HG03095 (cell line): ENCODE data around the gene ADAT2.
"Not testable (repeated sequence)": the region's sequence is repeated elsewhere in the genome, so short reads cannot be mapped to it uniquely, and the experiment has no call there.

Experiments
- ATAC-seq: cut with Tn5 transposase; IDR thresholded peaks from one replicate; pipeline ENCODE4 v1.9.1; 2021; ENCODE audit warnings: moderate library complexity; ENCODE audit not compliant: unreplicated experiment

The ADAT2 gene

DNA sequence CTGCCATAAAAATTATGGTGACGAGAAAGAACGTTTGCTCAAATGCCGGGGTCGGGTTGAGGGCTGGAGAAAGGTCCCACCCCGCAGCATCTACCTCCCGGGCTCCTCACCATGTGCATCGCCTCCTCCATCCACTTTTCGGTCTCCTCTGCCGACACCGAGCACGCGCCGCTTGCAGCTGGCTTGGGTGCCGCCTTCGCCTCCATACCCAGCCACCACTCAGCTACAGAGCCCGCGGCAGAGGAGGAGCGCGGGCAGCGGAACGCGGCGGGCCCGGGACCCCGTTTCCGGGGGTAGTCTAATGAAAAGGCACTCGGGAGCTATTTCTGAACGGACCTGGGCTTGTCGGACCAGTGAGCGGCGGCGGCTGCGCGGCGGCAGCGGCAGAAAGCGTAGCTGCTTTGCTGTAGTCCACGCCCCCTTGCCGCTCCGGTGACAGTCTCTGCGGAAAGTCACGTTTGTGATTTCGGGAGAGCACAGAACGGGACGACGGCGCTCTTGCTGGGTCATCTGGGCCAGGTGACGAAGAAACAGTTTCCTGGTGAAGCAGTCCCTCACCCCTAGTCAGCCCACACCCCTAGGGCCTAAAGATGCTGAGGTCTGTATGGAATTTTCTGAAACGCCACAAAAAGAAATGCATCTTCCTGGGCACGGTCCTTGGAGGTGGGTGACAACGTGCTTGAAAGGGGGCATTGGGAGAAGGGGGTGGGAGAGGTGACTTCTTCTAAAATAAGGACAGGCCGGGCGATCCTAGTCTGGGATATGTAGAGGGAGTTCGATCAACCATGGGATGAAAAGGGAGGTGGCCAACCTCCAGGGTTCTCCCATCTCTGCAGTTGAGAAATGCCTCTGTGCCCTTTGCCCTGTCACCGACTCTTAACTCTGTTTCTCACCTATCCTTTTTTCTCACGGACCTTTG lies at the start of gene ADAT2, which contains the start of gene PEX3:
TSS of gene ADAT2 (minus strand) at position 243 of the 919 bp plus-strand sequence. CDS start at position 206, 37 bp downstream.
TSS of gene PEX3 (plus strand) at position 353 of the 919 bp plus-strand sequence. CDS start at position 591, 238 bp downstream.
- peak; percentile 97 for ATAC-seq

DNA sequence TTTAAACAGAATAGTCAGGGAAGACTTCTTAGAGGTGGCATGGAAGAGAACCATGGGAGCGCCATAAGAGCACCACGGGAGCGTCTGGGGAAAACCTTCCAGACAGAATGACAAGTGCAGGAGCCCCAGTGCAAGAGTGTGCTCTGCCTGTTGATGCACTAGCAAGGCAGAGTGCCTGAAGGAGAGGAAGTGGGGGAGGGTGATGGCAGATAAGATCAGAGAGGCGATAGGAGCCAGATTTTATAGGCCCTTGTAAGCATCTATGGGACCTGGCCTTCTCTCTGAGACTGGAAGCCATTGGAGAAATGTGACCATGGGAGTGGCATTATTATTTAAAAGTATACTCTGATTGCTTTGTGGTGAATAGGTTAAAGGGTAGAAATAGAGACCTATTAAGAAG lies 47.9 kb upstream of the ADAT2 start:
- ATAC-seq = no peak

DNA sequence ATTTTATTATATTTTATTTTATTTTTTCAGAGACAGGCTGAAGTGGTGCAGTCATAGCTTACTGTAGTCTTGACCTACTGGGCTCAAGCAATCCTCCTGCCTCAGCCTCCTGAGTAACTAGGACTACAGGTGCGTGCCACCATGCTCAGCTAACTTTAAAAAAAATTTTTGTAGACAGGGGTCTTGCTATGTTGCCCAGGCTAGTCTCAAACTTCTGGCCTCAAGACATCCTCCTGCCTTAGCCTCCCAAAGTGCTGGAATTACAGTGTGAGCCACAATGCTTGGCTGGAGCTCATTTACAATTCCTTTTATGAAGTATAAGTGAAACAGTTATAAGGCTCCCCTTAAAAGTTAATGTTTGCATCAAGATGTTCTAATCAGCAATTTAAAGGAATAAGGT lies 46.5 kb upstream of the ADAT2 start:
- ATAC-seq = no peak

DNA sequence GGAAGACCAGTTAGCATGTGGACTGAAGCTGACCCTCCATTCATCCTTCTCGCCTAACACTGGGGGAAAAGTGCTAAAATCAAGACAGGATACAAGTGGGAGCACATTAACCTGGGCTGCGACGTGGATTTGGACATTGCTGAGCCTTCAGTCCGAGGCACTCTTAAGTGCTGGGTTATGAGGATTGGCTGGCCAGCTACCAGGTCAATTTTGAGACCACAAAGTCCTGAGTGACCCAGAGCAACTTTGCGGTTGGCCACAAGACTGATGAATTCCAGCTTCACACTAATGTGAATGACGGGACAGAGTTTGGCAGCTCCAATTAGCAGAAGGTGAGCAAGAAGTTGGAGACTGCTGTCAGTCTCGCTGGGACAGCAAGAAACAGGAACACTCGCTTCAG lies 40.3 kb upstream of the ADAT2 start:
- ATAC-seq = no peak

DNA sequence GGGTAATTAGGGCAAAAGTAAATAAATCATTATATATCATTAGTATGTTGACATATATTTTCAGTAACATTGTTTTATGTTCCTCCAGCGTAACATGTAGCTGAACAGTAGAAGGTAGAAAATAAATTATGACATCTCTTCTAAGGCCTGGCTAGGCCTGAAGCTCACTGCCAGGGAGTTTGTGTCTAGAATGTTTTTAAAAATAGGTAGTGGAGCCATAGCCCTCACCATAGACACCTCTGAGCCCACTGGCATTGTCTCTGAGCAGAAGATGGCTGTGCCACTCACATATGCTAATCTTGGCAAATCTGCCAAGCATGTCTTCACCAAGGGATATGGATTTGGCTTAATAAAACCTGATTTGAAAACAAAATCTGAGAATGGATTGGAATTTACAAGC lies 39.7 kb upstream of the ADAT2 start:
- ATAC-seq = no peak

DNA sequence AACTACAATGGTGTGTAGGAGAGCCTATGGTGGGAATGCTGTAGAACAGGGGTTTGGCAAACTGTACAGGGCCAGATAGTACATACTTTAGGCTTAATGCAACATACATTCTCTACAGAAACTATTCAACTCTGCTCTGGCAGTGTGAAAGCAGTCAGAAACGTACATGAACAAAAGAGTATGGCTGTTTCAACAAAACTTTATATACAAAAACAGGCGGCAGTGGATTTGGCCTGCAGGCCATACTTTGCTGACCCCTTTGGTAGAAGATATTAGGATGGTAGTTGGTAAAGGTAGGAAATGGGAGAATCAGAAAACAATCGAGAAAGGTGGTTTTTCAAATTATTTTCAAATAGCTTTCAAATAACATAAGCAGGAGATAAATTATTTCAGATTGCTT lies 36.3 kb upstream of the ADAT2 start:
- ATAC-seq = no peak

DNA sequence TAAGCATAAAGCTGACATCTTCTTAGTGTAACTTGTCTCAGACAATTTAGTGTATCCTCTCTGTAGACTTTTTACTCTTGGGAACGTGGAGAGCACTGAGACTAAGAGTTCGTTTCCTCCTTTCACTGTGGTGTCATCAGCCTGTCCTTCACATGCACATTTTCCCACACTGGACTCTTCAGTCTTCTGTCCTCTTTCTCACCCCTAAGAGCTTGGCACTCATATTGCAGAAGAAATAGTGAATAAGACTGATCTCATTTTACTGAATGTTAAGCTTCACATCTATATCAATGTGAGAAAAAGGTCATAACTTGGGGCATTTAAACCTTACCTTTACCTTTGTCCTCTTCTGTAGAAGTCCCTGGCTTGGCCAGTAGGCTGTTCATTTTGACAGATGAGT lies 35.5 kb upstream of the ADAT2 start:
- no peak for ATAC-seq

DNA sequence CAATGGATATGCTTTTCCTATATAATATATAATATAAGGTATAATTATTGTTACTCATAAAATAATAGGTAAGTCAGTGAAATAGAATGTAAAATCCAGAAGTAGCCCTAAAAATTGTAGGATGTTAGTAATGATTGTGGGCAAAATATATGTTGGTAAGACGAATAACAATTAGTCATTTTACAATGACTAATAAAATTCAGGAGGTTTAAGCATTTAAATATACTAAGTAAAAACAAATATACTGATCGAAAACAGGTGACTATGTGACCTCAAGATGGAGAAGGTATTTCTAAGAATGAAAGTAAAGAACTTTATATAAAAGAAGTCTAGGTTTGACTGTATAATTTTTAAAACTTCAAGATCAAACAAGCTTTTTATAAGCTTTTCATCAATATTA lies 32.1 kb upstream of the ADAT2 start:
- no peak for ATAC-seq

DNA sequence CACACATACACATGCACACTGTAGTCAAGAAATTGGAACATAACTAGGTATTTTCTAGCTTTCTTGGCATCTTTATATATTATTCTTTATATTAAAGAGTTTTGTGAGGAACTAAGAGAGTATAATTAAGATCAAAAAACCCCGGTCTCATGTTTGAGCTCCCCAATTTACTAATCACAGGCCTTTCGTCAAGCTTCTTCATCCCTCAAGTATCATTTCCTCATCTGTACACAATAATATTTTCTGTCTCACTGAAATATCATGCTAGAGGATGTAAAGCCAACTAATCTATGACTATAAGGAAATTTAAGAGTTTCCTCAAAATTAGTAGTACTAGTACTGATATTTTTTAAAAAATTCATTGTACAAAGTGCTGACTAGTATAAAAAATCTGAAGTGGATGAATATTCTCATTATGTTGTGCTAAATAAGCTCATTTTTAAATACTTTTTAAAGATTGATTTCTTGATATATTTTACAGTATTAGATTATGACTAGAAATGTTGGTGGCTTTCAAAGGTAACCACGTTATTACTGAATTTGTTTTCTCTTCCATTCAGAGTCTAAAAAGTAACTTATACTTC lies 28.1 kb upstream of the ADAT2 start:
- ATAC-seq = no peak

DNA sequence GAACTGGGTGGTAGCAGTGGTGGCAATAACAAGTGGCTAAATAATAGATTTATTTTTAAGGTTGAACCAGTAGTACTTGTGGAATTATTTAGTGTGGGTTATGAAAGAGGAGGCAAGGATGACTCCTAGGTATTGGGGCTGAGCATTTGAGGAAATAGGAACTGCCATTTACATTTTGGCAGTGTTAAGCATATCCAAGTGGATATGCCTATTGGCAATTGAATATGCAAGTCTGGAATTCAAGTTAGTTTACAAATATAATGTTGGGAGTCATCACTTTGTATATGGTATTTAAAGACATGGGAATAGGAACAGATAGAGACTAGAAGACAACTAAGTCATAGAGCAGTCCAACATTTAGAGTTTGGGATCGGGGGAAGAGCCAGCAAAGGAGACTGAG lies 26.1 kb upstream of the ADAT2 start:
- ATAC-seq = no peak

DNA sequence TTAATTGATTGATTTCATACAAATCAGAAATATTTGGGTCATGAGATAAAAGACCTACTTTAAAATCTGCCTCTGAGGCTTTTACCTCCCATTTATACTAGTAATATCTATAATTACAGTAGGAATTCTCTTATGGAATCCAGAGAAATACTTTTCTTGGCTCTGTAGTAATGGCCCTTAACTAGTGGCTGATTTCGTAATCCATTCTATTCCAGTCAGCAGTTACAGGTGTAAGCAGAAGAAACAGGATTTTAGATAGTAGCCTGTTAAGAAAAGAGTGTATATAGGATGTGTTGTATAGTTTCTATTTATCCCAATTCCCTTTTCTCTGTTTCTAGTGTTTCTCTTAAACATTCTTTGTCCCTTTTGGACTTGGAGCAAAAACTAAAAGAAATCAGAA lies 21.3 kb upstream of the ADAT2 start:
- no peak for ATAC-seq

DNA sequence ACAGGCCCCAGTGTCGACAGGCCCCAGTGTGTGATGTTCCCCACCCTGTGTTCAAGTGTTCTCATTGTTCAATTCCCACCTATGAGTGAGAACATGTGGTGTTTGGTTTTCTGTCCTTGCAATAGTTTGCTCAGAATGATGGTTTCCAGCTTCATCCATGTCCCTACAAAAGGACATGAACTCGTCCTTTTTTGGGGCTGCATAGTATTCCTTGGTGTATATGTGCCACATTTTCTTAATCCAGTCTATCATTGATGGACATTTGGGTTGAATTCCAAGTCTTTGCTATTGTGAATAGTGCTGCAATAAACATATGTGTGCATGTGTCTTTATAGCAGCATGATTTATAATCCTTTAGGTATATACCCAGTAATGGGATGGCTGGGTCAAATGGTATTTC lies 18.3 kb upstream of the ADAT2 start:
- not testable (repeated sequence) for ATAC-seq

DNA sequence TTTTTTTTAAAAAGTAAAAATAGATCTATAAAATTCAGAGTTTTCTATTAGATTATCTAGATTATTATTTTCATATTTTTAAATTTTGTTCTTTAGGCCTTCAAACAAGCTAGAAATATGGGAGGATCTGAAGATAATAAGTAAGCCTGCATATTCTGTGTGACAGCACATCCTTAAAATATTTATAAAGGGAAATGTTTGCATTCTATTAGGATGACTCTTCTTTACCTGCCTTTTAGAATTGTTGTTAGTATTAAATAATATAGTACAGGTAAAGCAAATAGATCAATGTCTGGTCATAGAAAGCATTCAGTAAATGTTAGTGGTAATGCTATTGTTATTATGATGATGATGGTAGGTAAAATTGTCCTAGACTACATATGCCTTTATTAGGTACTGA lies 17.5 kb upstream of the ADAT2 start:
- no peak for ATAC-seq

DNA sequence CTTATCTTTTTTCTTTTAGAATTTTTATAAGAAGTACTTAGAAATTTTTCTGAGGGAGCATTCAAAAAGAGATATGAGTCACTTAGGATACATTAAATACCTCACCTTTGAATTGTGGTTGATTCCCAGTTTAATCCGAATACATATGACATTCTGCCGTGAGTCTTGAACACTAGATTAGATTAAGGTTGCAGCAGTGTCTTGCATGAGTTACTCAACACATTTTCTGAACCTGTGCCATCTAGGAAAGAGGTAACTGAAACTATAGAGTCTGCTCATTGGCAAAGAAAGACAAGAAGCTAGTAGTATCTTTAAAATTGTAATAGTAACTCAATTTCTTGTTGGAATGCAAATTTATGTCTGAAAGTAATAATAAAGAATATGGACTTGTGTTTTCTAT lies 15.1 kb upstream of the ADAT2 start:
- no peak for ATAC-seq

DNA sequence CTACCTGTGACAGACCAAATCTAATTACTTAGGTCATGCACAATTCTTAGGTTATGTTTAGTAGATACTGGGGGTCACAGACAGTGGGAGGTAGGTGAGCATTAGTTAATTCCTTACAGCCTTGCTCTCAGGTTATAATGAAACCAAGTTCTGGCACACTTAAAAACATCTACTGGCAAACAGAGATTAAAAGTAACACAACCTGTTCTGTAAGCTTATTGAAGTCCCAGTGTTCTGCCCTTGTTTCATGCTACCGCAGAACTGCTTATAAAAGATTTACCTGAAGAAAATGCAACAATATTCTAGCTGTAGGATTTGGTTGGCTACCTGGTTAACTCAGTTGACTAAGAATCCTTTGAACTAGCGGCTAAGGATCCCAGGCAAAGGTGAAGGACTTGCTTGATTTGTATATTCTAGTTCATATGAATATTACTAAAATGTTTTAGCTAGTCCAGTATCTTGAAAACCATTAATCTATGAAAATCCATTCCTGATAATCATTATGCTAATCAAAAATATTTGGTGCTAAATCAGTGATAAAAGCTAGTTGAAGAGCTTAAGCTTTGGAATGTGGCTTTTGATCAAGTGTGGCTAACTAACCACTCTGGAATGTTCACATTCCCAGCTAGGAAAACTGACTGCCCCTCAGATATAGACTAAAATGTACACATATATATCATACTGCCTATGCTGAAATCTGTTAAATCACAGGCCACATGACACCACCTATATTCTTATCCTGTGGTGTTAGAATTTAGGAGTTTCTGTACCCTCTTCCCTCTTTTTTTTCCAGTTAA lies 7.3 kb upstream of the ADAT2 start:
- ATAC-seq = no peak

DNA sequence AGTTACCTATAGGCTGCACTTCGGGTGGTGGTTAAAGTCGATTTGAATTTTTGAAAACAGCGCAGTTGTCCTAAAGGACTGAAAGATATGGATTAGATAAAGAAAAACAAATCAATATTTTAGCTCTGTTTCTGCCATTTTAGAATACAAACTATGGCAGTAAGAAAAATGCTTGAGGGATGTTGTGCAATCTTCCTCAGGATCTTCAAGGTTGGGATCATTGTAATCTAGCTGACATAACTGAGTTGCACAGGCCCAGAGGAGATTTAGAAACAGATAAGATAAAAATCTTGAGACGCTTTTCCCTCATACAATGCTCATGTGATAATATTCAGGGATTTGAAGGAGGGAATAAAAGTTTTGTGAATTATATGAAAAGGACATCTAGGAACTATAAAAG lies 1.0 kb upstream of the ADAT2 start:
- no peak for ATAC-seq

DNA sequence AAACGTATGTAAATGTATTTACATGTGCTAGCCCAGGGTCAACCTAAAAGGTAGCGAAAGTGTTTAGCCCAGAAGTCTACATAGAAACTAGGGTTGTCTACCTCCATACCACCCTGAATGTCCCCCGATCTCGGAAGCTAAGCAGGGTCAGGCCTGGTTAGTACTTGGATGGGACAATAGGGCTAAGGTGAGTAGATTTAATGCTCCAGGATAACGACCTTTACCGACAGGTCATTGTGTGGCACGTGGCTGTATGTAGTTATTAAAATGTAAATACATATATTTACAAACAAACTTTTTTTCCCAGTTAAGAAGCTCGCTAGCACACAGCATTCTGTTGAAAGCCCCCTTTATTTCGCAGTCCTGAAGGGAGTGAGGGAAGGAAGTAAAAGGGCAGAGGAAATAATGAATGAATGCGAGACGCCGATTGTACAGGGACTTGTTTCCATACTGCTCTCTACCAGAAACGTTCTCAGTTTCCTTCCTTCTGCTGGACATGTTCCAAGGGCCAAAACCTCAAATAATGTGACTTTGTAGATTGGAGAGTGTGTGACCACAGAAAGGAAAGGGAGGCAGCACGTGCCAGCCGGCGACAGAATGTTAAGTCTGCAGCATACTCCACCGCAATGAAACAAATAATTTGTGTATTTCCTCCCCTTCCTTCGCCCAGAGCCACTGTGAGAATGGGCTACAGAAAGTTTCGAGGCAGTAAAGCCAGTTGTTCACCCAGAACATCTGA lies 612 bp downstream of the ADAT2 start:
- ATAC-seq = peak; percentile 9

DNA sequence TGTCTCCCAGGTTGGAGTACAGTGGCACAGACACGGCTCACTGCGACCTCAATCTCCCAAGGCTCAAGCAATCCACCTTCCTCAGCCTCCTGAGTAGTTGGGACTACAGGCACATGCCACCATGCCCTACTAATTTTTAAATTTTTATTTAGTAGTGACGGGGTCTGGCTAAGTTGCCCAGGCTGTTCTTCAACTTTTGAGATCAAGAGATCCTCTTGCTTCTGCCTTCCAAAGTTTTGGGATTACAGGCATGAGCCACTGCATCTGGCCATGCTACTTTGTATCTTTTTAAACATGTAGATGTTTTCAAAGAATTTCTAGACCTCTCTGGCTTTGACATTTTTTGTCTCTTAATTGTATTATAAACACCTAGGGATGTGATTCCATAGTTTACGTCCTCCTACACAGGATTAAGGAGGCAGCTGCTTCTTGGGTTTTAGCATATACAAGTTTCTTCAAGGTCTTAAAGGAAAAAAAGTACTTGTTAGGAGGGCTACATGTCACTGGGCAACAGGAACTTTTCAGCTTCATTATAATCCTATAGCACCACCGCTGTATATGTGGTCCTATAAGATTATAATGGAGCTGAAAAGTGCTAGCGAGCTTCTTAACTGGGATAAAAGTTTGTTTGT lies 1.3 kb downstream of the ADAT2 start:
- no peak for ATAC-seq

DNA sequence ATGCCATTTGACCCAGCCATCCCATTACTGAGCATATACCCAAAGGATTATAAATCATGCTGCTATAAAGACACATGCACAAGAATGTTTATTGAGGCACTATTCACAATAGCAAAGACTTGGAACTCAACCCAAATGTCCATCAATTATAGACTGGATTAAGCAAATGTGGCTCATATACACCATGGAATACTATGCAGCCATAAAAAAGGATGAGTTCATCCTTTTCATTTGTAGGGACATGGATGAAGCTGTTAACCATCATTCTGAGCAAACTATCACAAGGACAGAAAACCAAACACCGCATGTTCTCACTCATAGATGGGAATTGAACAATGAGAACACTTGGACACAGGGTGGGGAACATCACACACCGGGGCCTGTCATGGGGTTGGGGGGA lies 2.6 kb downstream of the ADAT2 start:
- not testable (repeated sequence) for ATAC-seq

DNA sequence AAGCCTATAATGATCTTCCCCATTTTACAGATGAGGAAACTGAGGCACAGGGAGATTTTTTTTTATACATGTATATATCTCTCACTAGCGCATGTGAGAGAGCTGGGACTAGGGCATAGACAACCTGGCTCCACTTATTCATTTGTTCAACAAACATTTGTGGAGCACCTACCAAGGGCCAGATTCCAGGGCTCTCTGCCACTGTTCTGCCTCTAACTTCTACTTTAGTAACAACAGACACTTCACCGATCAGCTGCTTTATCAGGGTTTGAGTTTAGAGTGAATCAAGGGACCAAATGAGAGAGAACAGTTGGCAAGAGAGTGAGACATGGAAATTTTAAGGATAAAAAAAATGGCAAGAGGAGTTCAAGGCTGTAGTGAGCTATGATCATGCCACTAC lies 7.4 kb downstream of the ADAT2 start:
- no peak for ATAC-seq
